HG02798 (cell line): Measurements from ENCODE around the gene RAB29.
"Not testable (repeated sequence)": the region's sequence is repeated elsewhere in the genome, so short reads cannot be mapped to it uniquely, and the experiment has no call there.

Source experiments
- ATAC-seq: cut with Tn5 transposase; IDR thresholded peaks from one replicate; pipeline ENCODE4 v1.9.1; 2021; ENCODE audit warnings: mild to moderate bottlenecking; ENCODE audit not compliant: unreplicated experiment, poor library complexity

Gene RAB29

DNA sequence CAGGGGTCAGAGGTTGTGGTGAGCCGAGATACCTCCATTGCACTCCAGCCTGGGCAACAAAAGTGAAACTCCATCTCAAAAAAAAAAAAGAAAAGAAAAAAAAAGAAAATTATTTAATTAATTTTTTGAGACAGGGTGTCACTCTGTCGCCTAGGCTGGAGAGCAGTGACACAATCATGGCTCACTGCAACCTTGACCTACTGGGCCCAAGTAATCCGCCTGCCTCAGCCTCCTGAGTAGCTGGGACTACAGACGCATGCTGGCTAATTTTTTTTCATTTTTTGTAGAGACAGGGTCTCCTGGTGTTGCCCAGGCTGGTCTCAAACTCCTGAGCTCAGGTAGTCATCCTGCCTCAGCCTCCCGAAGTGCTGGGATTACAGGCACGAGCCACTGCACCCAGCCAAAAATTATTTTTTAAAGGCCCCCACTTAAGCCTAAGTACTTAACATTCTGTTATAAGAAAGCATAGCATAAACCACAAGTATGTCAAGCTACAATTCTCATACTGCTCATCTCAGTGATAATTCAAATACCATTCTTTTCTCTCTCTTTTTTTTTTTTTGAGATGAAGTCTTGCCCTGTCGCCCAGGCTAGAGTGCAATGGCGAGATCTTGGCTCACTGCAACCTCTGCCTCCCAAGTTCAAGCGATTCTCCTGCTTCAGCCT lies 45.2 kb downstream of the RAB29 start:
- ATAC-seq: no peak

DNA sequence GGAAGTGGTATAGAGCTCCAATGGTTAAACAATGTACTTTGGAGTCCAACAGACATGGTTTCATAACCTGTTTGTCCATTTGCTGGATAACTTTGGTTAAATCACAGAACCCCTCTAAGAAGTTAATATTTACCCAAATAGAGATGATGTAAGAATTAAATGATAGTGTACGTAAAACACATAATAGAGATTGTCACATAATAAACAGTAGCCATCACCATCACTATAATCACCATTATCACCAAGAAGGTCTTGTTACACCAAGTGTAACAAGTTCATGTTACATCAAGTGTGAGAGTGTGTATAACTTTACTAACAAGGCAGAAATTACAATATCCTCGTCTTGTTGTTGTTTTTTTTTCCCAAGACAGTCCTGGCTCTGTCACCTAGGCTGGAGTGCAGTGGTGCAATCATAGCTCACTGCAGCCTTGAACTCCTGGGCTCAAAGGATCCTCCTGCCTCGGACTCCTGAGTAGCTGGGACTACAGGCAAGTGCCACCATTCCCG lies 48.6 kb downstream of the RAB29 start:
- ATAC-seq: no peak

DNA sequence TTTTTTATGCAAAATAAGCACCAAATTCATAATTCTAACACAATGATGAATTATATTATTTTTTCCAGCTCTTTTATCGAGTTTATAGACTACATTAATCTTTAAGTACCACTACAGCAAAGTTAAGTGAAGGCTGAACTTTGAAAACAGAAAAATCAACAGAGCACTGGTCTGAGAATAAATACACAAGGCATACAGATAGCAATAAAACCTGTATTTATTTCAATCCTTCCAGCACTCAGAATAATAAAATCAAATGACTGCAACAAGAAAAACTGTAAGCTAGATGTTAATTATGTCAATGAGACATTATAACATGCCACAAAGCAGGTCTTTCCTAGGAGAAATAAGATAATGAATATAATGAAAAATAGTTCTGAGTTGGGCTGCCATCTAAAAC lies 49.8 kb downstream of the RAB29 start:
- no peak for ATAC-seq

DNA sequence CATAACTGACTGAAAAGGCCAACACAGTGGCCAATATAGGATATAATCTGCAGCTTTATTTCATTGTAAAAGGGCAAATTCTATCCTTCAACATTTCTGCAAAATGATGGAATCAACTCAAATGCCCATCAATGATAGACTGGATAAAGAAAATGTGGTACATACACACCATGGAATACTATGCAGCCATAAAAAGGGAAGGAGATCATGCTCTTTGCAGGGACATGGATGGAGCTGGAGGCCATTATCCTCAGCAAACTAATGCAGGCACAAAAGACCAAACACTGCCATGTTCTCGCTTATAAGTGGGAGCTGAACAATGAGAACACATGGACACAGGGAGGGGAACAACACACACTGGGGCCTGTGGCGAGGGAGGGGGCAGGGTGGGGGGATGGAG lies 54.5 kb downstream of the RAB29 start:
- not testable (repeated sequence) for ATAC-seq

DNA sequence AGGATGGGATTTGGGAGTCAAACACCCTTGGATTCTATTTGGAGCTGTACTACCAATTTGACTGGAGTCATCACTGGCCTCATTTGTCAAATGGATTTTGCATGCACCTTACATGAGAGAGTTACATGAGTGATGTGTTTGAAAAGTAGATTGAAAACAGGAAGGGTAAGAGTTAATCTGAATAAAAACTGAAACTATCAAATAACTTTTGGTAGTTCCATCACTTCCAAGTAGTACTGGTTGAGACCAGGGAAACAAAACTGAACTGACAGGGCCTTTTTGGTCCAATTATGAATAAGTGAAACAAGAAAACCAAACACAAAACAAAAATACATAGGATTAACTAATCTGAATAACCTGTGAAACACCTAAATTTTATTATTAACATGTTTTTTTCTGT lies 55.5 kb downstream of the RAB29 start:
- ATAC-seq: no peak

DNA sequence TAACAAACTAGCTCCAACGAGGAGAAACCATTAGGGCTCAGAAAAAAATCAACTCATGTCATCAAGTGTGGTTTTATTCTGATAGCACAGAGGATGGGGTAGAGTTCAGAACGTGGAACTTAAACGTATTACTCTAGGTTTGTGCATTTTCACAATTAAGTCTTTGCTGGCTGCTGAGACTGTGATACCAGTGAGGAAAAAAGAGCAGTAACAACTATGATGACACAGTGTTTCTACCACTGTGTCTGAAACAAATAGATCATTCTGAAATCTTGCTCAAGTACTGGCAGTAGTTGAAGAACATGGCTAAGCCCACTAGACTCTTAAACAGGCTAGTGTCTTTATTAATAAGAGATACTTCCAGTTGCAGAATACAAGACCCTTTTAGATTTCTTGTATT lies 56.3 kb downstream of the RAB29 start:
- ATAC-seq: no peak
